GM12891 (cell line): ENCODE data around the gene GYG2.
"Not testable (repeated sequence)": the region's sequence is repeated elsewhere in the genome, so short reads cannot be mapped to it uniquely, and the experiment has no call there.

Experiments used
- POLR2A ChIP-seq: IDR thresholded peaks from 2 replicates; pipeline ENCODE4 v1.6.1; 2011; ENCODE audit warnings: low read depth, low read length, control low read depth
- POLR2AphosphoS5 ChIP-seq: IDR thresholded peaks from 2 replicates; pipeline ENCODE4 v1.6.1; 2011; ENCODE audit warnings: low read depth, low read length, control low read depth
- SPI1 ChIP-seq: IDR thresholded peaks from 2 replicates; pipeline ENCODE4 v1.6.1; 2011; ENCODE audit warnings: low read depth, low read length, control low read depth
- TAF1 ChIP-seq: IDR thresholded peaks from 2 replicates; pipeline ENCODE4 v1.6.1; 2011; ENCODE audit warnings: low read depth, low read length, control low read depth

DNA sequence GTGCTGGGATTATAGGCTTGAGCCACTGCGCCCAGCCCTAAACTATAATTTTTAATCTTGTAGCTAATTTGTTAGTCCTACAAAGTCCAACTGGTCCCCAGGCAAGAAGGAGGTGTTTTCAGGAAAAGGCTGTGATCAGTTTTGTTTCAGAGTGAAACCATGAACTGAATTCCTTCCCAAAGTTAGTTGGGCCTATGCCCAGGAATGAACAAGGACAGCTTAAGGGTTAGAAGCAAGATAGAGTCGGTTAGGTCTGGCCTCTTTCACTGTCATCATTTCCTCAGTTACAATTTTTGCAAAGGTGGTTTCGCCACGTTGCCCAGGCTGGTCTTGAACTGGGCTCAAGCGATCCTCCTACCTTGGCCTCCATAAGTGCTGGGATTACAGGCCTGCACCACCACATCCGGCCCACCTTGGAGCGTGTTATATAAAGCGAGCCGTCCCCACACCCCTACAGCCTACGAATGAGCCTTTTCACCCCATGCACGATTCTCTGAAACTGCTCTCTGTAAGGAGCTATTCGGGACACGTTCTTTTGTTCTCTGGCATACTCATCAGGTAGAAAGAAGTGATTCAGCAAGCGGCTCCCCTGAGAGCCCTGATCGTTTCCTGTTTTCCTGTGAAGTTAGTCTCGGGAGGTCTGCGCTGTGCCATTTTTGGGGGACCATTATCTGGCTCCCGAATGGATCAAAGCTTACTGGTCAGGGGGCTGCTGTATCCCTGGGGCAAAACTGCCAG is 24.5 kb upstream of the GYG2 start:
- TF ChIP-seq POLR2A, POLR2AphosphoS5, SPI1, TAF1: not testable (repeated sequence)
